WERI-Rb-1 (cell line): Measurements from ENCODE around the gene FAM136A.

Experiments used
- DNase-seq: peaks from one replicate; pipeline ENCODE4 v3.0.0-alpha.2; 2020
- H3K27ac ChIP-seq: fragments of 250-450 bp; sonication (Bioruptor Pico); 2 replicates; pipeline ENCODE4 v1.5.1; 2020; ENCODE audit warnings: mild to moderate bottlenecking, moderate library complexity
- H3K27me3 ChIP-seq: fragments of 250-450 bp; sonication (Bioruptor Pico); 2 replicates; pipeline ENCODE4 v1.5.1; 2021; ENCODE audit warnings: mild to moderate bottlenecking, low read depth, moderate library complexity; ENCODE audit not compliant: insufficient read depth, severe bottlenecking
- H3K36me3 ChIP-seq: fragments of 250-450 bp; sonication (Bioruptor Pico); 2 replicates; pipeline ENCODE4 v1.5.1; 2020; ENCODE audit warnings: mild to moderate bottlenecking, moderate library complexity
- H3K4me3 ChIP-seq: 2 replicates; pipeline ENCODE4 v1.5.1; 2011; ENCODE audit warnings: low read depth, mild to moderate bottlenecking, control low read depth, low read length
- H3K9me3 ChIP-seq: fragments of 250-450 bp; sonication (Bioruptor Pico); 2 replicates; pipeline ENCODE4 v1.5.1; 2021; ENCODE audit warnings: mild to moderate bottlenecking, moderate library complexity; ENCODE audit not compliant: severe bottlenecking
- TF ChIP-seq, protein P1 (sequence below): IDR thresholded peaks from 2 replicates; pipeline ENCODE4 v1.5.1; 2011; ENCODE audit warnings: low read depth, mild to moderate bottlenecking, control low read depth, inconsistent platforms, low read length

Gene FAM136A

DNA sequence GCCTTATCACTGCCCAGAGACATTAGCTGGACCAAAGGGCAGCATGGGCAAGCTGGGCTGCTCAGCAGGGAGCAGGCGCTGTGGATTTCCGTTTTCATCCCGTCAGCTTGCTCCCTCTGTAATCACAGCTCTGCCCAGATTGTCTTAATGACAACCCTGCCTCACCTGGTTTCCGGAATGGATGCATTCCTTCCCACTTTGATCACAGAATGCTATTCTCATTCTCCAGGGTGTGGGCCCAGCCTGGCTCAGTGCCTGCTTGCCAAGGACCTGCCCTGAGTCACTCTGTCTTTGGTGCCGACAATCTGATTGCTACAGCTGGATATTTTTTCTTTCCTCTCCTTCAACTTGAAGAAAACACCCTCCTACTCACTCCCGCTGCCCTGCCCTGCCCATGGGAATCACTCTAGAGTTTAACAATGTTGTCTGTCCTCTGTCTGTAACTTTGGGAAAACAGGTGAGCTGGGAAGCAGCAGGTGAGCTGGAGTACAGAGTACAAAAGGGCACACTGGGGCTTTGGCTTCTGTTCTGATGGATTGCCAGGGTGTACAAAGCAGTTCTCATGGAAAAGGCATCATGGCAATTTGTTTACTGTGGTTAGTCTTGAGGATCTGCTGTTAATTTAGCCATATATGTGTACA is 27.2 kb upstream of the FAM136A start:
- no peak overlapping the region for H3K4me3 ChIP-seq
- no peaks in the 10 kb centered on the region for H3K9me3 ChIP-seq
- no peaks in the 10 kb centered on the region for H3K27me3 ChIP-seq
- no peaks in the 10 kb centered on the region for H3K36me3 ChIP-seq
- TF ChIP-seq, protein P1, sequence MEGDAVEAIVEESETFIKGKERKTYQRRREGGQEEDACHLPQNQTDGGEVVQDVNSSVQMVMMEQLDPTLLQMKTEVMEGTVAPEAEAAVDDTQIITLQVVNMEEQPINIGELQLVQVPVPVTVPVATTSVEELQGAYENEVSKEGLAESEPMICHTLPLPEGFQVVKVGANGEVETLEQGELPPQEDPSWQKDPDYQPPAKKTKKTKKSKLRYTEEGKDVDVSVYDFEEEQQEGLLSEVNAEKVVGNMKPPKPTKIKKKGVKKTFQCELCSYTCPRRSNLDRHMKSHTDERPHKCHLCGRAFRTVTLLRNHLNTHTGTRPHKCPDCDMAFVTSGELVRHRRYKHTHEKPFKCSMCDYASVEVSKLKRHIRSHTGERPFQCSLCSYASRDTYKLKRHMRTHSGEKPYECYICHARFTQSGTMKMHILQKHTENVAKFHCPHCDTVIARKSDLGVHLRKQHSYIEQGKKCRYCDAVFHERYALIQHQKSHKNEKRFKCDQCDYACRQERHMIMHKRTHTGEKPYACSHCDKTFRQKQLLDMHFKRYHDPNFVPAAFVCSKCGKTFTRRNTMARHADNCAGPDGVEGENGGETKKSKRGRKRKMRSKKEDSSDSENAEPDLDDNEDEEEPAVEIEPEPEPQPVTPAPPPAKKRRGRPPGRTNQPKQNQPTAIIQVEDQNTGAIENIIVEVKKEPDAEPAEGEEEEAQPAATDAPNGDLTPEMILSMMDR: no peak
- no peak overlapping the region for H3K27ac ChIP-seq
- no peak for DNase-seq

DNA sequence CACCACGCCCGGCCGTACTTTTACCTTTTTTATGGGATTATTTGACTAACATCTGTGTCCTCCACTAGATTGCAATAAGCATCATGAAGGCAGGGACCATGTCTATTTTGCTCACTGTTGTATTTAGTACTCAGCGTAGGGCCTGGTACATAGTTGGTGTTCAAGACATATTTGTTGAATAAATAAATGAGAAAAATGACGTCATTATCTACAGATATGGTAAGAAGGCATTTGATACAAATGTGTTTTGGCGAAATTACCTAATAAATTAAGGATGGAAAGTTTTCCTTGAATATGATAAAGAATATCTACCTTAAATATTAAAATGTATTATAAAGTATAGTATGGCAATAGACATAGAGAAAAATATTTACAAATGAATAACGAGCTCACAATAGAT is 24.0 kb upstream of the FAM136A start:
- Histone ChIP-seq H3K36me3 (no peaks in the 10 kb centered on the region), H3K27ac (no peak overlapping the region), H3K27me3 (no peaks in the 10 kb centered on the region), H3K9me3 (no peaks in the 10 kb centered on the region), H3K4me3 (no peak overlapping the region)
- no peak for DNase-seq
- TF ChIP-seq, protein P1: no peak

DNA sequence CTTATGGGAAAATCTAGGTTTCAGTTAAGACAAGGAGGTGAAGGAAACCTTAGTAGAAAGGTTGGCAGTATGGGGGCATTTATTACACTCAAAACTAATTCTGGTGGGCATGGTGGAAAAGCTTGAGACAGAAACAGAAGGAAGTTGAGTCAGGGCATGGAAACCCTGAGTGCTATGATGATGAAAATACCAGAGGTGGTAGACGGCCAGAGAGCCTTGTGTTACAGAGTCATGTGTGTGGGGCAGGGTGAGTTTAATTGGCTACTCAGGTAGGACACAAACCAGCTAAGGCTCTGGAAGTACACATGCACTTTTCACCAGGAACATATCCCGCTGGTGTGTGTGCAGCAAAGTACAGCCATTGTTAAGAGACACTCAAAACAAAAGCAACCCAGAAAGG is 20.7 kb upstream of the FAM136A start:
- DNase-seq: no peak
- TF ChIP-seq, protein P1: no peak
- Histone ChIP-seq H3K27ac (no peak overlapping the region), H3K27me3 (no peaks in the 10 kb centered on the region), H3K9me3 (no peaks in the 10 kb centered on the region), H3K4me3 (no peak overlapping the region), H3K36me3 (no peaks in the 10 kb centered on the region)

DNA sequence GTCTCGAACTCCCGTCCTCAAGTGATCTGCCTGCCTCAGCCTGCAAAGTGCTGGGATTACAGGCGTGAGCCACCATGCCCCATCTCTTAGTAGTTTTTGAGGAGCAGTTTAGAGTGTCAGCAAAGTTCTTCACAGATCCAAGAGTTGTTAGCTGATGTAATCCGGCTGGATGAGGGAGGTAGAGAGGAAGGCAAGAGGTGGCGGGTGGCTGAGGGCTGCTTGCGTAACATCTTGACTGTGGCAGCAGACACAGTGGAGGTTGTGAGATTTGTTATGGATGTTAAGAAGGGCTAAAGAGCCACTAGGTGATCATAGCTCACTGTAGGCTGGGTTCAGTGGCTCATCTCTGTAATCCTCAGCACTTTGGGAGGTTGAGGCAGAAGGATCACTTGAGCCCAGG is 19.5 kb upstream of the FAM136A start:
- Histone ChIP-seq H3K27ac (no peak overlapping the region), H3K9me3 (no peaks in the 10 kb centered on the region), H3K27me3 (no peaks in the 10 kb centered on the region), H3K36me3 (no peaks in the 10 kb centered on the region), H3K4me3 (no peak overlapping the region)
- TF ChIP-seq, protein P1: no peak
- DNase-seq: no peak

DNA sequence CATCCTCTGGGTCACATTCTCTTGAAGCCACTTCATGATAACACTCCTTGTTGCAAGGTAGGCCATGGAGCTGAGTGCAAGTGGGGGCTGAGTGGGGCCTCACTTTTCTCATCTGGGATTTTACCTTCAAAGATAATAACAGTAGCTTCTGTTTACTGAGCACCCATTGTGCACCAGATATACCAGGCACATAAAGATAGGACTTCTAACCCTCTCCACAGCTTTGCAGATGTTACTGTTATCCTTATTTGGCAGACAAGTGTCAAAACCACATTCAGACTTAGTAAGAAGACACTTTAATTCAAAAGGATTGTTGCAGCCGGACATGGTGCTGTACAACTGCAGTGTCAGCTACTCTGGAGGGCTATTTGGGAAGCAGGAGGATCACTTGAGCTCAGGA is 12.8 kb upstream of the FAM136A start:
- Histone ChIP-seq H3K36me3 (no peaks in the 10 kb centered on the region), H3K27me3 (no peaks in the 10 kb centered on the region), H3K27ac (no peak overlapping the region), H3K9me3 (no peaks in the 10 kb centered on the region), H3K4me3 (no peak overlapping the region)
- TF ChIP-seq, protein P1: no peak
- no peak for DNase-seq

DNA sequence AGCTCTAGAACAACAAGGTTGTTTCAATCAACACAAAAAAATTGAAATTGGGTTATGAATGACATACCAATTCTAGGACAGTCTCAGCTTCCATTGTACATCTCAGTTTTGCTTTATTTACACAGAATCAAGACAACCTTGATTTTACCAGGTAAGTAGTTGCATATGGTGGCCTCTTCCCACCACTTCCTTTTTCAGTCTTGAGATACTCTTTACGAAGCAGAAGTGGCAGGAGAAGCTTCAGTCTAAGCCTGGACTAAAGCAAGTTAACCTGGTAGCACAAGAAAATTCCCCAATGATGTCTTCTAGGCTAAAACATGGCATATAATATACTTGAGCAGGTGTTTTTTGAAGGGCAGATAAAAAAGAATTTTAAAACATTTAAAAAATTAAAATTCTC is 10.7 kb upstream of the FAM136A start:
- TF ChIP-seq, protein P1: no peak
- DNase-seq: no peak
- no peaks in the 10 kb centered on the region for H3K9me3 ChIP-seq

More for the DNA sequence above, 10.7 kb upstream of the FAM136A start:
- Histone ChIP-seq H3K36me3 (no peaks in the 10 kb centered on the region), H3K27ac (no peak overlapping the region), H3K4me3 (no peak overlapping the region), H3K27me3 (no peaks in the 10 kb centered on the region)
